Tibial artery (tissue), 4 donors: ENCODE measurements around the gene DHRS4L2.
A peak's percentile ranks its signal among the peaks of the same experiment; 100 is the strongest.

Experiments
- DNase-seq, 2 donors: peaks; one replicate each; pipeline ENCODE4 v3.0.0-alpha.2; 2019
- H3K27ac ChIP-seq, 2 donors: fragments of 200-600 bp; sonication (generic) in 1 of 2; 1 replicate in 1 of 2; 2 replicates in 1 of 2; pipeline ENCODE4 v1.5.1; 2018 to 2019; ENCODE audit warnings: mild to moderate bottlenecking in 1 of 2
- H3K27me3 ChIP-seq, 2 donors: fragments of 200-600 bp; sonication (generic) in 1 of 2; one replicate each; pipeline versions ENCODE4 v1.5.1 to v1.6.0; 2016 to 2019
- H3K36me3 ChIP-seq, 3 donors: fragments of 200-600 bp; sonication (generic) in 2 of 3; one replicate each; pipeline ENCODE4 v1.5.1; 2016 to 2019; ENCODE audit warnings: mild to moderate bottlenecking in 2 of 3
- H3K4me1 ChIP-seq, 4 donors: fragments of 200-600 bp; sonication (generic) in 2 of 4; 1 replicate in 3 of 4; 2 replicates in 1 of 4; pipeline ENCODE4 v1.5.1; 2016 to 2019
- H3K4me3 ChIP-seq, 2 donors: fragments of 200-600 bp; sonication (generic) in 1 of 2; 1 replicate in 1 of 2; 2 replicates in 1 of 2; pipeline ENCODE4 v1.5.1; 2018 to 2019; ENCODE audit warnings: mild to moderate bottlenecking in 2 of 2
- H3K9me3 ChIP-seq, 3 donors: fragments of 200-600 bp; sonication (generic) in 1 of 3; one replicate each; pipeline ENCODE4 v1.5.1; 2016 to 2019
- CTCF ChIP-seq, 2 experiments: fragments of 200-600 bp in 1 of 2; fragments of 450-650 bp in 1 of 2; IDR thresholded peaks; one replicate each; pipeline ENCODE4 v1.5.1; 2017 to 2019; ENCODE audit warnings: antibody characterized with exemption in 2 of 2, mild to moderate bottlenecking in 1 of 2, moderate library complexity in 1 of 2
- intact Hi-C: fragments of 100-400 bp; cut with DNase I; formaldehyde crosslinking; loops from one replicate; pipeline ENCODE4 v1.15.0; 2023; ENCODE audit warnings: low total_unique reads

The DHRS4L2 gene

DNA sequence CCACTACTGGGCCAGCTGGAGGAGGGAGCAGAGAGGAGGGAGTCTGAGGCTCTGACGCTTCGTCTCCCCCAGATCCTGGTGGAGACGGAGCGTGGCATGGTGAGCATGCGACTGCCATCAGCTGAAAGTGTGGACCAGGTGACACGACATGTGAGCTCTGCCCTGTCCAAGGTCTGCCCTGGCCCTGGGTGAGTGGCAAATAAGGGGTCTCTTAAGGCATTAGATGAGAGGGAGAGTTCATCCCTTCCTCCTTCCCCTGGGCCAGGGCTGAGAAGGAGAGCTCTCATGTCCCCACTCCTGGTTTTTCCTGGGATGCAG is 65.6 kb downstream of the DHRS4L2 start:
- no peak for TF ChIP-seq CTCF (IDR thresholded peaks at IDR 0.05)
- Histone ChIP-seq H3K27me3 (peaks cover 0 to 38% of the 10 kb centered on the region in 2 donors), H3K36me3 (no peaks in the 10 kb centered on the region), H3K27ac (no peak overlapping the region), H3K4me1 (peaks cover 0 to 20% (median 15%) of the 10 kb centered on the region in 4 donors), H3K4me3 (no peak overlapping the region), H3K9me3 (no peaks in the 10 kb centered on the region)
- intact Hi-C loops: no loop called here
- peak in 1 of 2 donors; percentile 33 for DNase-seq

DNA sequence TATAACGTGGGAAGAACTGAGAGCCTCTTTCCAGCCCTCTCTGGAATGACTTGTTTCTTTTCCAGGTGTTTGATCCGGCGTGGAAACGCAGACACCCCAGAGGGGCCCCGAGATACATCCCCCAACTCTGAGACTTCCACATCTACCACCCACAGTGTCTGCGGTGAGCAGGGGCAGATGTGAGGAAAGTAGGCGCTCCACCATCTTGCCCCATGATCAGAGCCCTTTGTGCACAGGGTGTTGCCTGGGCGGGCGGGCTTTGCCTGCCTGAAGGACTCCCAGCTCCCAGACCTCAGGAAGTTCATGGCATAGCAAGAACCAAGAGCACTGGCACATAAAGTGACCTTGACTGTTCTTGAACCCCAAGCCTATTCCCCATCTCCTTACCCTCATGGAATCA is 65.9 kb downstream of the DHRS4L2 start:
- Histone ChIP-seq H3K36me3 (no peaks in the 10 kb centered on the region), H3K4me3 (no peak overlapping the region), H3K27me3 (peaks cover 0 to 38% of the 10 kb centered on the region in 2 donors), H3K9me3 (no peaks in the 10 kb centered on the region), H3K4me1 (peaks cover 0 to 20% (median 15%) of the 10 kb centered on the region in 4 donors), H3K27ac (no peak overlapping the region)
- DNase-seq: peak in 1 of 2 donors; percentile 39
- intact Hi-C loops: loop anchor here (5.0 kb wide), 3 partner anchors 38 to 98 kb away; partner anchors contain the start of gene PCK2
- TF ChIP-seq CTCF (IDR thresholded peaks at IDR 0.05): no peak
